22Rv1 (cell line): Measurements from ENCODE around the gene PITPNM3.

Source experiments
- ZFX ChIP-seq: fragments of 450-650 bp; IDR thresholded peaks from 2 replicates; pipeline ENCODE4 v1.6.1; 2017; ENCODE audit warnings: antibody characterized with exemption, borderline replicate concordance
- TF ChIP-seq, protein P1 (sequence below): fragments of 450-650 bp; IDR thresholded peaks from 2 replicates; pipeline ENCODE4 v1.5.1; 2017; ENCODE audit warnings: mild to moderate bottlenecking

DNA sequence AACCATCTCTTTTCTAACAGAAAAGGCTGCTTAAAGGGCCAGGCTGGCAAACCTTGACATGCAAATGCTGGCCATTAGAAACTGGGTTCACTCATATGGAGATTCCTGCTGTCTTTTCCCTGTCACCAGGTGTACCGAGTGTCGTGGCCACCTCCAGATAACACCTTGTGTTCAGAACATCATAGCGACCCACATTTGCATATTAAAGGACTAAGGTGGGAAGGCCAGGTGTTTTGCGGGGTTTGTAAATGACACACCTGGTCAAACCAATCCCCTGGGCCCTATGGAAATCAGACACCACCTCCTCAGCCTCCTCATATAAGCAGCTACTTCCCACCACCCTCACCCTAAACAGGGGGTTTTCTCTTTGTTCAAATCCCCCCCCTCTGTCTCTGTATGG is 118.9 kb downstream of the PITPNM3 start:
- TF ChIP-seq ZFX: no peak
- TF ChIP-seq, protein P1, sequence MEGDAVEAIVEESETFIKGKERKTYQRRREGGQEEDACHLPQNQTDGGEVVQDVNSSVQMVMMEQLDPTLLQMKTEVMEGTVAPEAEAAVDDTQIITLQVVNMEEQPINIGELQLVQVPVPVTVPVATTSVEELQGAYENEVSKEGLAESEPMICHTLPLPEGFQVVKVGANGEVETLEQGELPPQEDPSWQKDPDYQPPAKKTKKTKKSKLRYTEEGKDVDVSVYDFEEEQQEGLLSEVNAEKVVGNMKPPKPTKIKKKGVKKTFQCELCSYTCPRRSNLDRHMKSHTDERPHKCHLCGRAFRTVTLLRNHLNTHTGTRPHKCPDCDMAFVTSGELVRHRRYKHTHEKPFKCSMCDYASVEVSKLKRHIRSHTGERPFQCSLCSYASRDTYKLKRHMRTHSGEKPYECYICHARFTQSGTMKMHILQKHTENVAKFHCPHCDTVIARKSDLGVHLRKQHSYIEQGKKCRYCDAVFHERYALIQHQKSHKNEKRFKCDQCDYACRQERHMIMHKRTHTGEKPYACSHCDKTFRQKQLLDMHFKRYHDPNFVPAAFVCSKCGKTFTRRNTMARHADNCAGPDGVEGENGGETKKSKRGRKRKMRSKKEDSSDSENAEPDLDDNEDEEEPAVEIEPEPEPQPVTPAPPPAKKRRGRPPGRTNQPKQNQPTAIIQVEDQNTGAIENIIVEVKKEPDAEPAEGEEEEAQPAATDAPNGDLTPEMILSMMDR: no peak
